H4 (cell line): ENCODE results near the gene SLC6A12. TPM values are rescaled to one million over a fixed set of nuclear protein-coding genes. Genes with fewer than 3 reads are reported as not detected.
"Not testable (repeated sequence)": the region's sequence is repeated elsewhere in the genome, so short reads cannot be mapped to it uniquely, and the experiment has no call there.

Experiments used
- DNase-seq: peaks from one replicate; pipeline ENCODE4 v3.0.0-alpha.2; 2015; ENCODE audit warnings: low spot score
- total RNA-seq: library from RNA; depleted of rRNA; stranded (reverse); fragments of >200 nt; shearing (Covaris generic); gene quantifications from 2 replicates; pipeline ENCODE4 v1.2.3, GENCODE V29; 2014; rRNA removed

The SLC6A12 gene
- total RNA-seq = 0.08 TPM in 1 of 2 replicates, not detected in the other

- DNase-seq = no peak
Measured at GRCh38 chr12:214003-214741, at the start of gene SLC6A12. SLC6A12 (minus strand) TSS chr12:214157; CDS start chr12:209986, 4,171 bp downstream.

GRCh38 chr12:263574-263973 lies 49.6 kb upstream of the SLC6A12 start:
- DNase-seq = no peak

- no peak for DNase-seq
Measured at GRCh38 chr12:262817-263216, 48.9 kb upstream of the SLC6A12 start, which contains the start of gene SLC6A13. SLC6A13 (minus strand) TSS chr12:262836; CDS start chr12:260052, 2,784 bp downstream.

- no peak for DNase-seq
Measured at GRCh38 chr12:262113-262512, 48.2 kb upstream of the SLC6A12 start.

- no peak for DNase-seq
Measured at GRCh38 chr12:257521-258321, 43.8 kb upstream of the SLC6A12 start.

- no peak for DNase-seq
Measured at GRCh38 chr12:256958-257357, 43.0 kb upstream of the SLC6A12 start.

GRCh38 chr12:256225-256624 lies 42.3 kb upstream of the SLC6A12 start:
- DNase-seq = no peak

- DNase-seq = no peak
Measured at GRCh38 chr12:254912-255311, 41.0 kb upstream of the SLC6A12 start.

- DNase-seq = no peak
Measured at GRCh38 chr12:254039-254438, 40.1 kb upstream of the SLC6A12 start.

GRCh38 chr12:253116-253831 lies 39.3 kb upstream of the SLC6A12 start:
- no peak for DNase-seq

GRCh38 chr12:252636-253035 lies 38.7 kb upstream of the SLC6A12 start:
- no peak for DNase-seq

- DNase-seq = no peak
Measured at GRCh38 chr12:247271-247670, 33.3 kb upstream of the SLC6A12 start.

GRCh38 chr12:243381-243780 lies 29.4 kb upstream of the SLC6A12 start:
- no peak for DNase-seq

GRCh38 chr12:242496-242895 lies 28.5 kb upstream of the SLC6A12 start:
- no peak for DNase-seq

- no peak for DNase-seq
Measured at GRCh38 chr12:241266-241665, 27.3 kb upstream of the SLC6A12 start.

- no peak for DNase-seq
Measured at GRCh38 chr12:240566-240965, 26.6 kb upstream of the SLC6A12 start.

- no peak for DNase-seq
Measured at GRCh38 chr12:238736-239398, 24.9 kb upstream of the SLC6A12 start.

GRCh38 chr12:238116-238515 lies 24.2 kb upstream of the SLC6A12 start:
- DNase-seq = no peak

GRCh38 chr12:237026-237815 lies 23.3 kb upstream of the SLC6A12 start:
- no peak for DNase-seq

GRCh38 chr12:236445-236844 lies 22.5 kb upstream of the SLC6A12 start:
- DNase-seq = no peak

- not testable (repeated sequence) for DNase-seq
Measured at GRCh38 chr12:235967-236366, 22.0 kb upstream of the SLC6A12 start.
